K562 (cell line): ENCODE data around the gene PYGO2. TPM values are rescaled to one million over a fixed set of nuclear protein-coding genes. Genes with fewer than 3 reads are reported as not detected.

ENCODE experiments used
- BCOR ChIP-seq: fragments of 450-650 bp; IDR thresholded peaks from 2 replicates; pipeline ENCODE4 v1.6.1; 2016
- BRCA1 ChIP-seq, 2 experiments: fragments of 450-650 bp in 1 of 2; sonication (generic) in 1 of 2; formaldehyde crosslinking in 1 of 2; IDR thresholded peaks; 2 replicates each; pipeline versions ENCODE4 v1.5.0 to v1.6.1; 2017 to 2020; ENCODE audit warnings: mild to moderate bottlenecking in 1 of 2, missing genetic modification reagents in 1 of 2
- CREBBP ChIP-seq: IDR thresholded peaks from one replicate; pipeline ENCODE4 v1.6.1; 2012; ENCODE audit warnings: low read depth, mild to moderate bottlenecking, control low read depth, inconsistent platforms, low read length
- KAT8 ChIP-seq: fragments of 450-650 bp; IDR thresholded peaks from 2 replicates; pipeline ENCODE4 v1.6.1; 2016; ENCODE audit warnings: low read depth, mild to moderate bottlenecking
- TEAD2 ChIP-seq: fragments of 450-650 bp; IDR thresholded peaks from 2 replicates; pipeline ENCODE4 v1.6.1; 2016; ENCODE audit warnings: missing genetic modification characterization, control low read depth, missing compliant biosample characterization
- ZBTB40 ChIP-seq, 2 experiments: fragments of 450-650 bp in 1 of 2; sonication (generic) in 1 of 2; formaldehyde crosslinking in 1 of 2; IDR thresholded peaks; 2 replicates each; pipeline versions ENCODE4 v1.7.1 to v1.9.0; 2016 to 2022; ENCODE audit warnings: inconsistent platforms in 1 of 2, mild to moderate bottlenecking in 1 of 2, missing genetic modification reagents in 1 of 2
- ZKSCAN1 ChIP-seq: fragments of 150-350 bp; IDR thresholded peaks from 2 replicates; pipeline ENCODE4 v1.6.1; 2016; ENCODE audit warnings: low read depth, low read length
- polyA plus RNA-seq, 8 experiments: library from polyadenylated mRNA; depleted of rRNA in 4 of 8; stranded (reverse) in 5 of 8; unstranded in 3 of 8; fragments of >200 nt; fragmentation: Nextera tagmentation in 2 of 8; fragmentation: Illumina TruSeq in 1 of 8; extraction: Ambion mirVana in 2 of 8; extraction: Trizol in 1 of 8; gene quantifications; 2 replicates each; pipeline versions ENCODE4 v1.2.1 to v1.2.3, GENCODE V29; 2011 to 2014; ENCODE audit warnings: inconsistent platforms in 1 of 8, missing spikeins in 1 of 8
- total RNA-seq, 7 experiments: library from RNA; depleted of rRNA in 6 of 7; stranded (reverse); fragments of >200 nt in 6 of 7; fragmentation: Illumina TruSeq in 2 of 7; extraction: Trizol in 2 of 7; gene quantifications; 2 replicates each; pipeline versions ENCODE4 v1.2.1 to v1.2.3, GENCODE V29; 2011 to 2021; ENCODE audit warnings: low replicate concordance in 1 of 7
- TF ChIP-seq, protein P1 (sequence below), 2 experiments: IDR thresholded peaks in 1 of 2; conservative IDR thresholded peaks in 1 of 2; 2 replicates each; pipeline ENCODE4 v1.6.1; 2016; ENCODE audit warnings: low read depth in 2 of 2, mild to moderate bottlenecking in 1 of 2, missing compliant biosample characterization in 1 of 2, missing genetic modification characterization in 1 of 2, moderate library complexity in 1 of 2
- TF ChIP-seq, protein P2 (sequence below): fragments of 250-450 bp; sonication (Bioruptor Pico); IDR thresholded peaks from 2 replicates; pipeline ENCODE4 v1.5.1; 2021; ENCODE audit warnings: mild to moderate bottlenecking

Gene PYGO2
- total and polyA plus RNA-seq, 9 of the 15 experiments (the other 6 are each of a cell fraction or from before 2014, with no cell fraction given), result 8.3 to 36.2 (median 18.2) TPM

DNA sequence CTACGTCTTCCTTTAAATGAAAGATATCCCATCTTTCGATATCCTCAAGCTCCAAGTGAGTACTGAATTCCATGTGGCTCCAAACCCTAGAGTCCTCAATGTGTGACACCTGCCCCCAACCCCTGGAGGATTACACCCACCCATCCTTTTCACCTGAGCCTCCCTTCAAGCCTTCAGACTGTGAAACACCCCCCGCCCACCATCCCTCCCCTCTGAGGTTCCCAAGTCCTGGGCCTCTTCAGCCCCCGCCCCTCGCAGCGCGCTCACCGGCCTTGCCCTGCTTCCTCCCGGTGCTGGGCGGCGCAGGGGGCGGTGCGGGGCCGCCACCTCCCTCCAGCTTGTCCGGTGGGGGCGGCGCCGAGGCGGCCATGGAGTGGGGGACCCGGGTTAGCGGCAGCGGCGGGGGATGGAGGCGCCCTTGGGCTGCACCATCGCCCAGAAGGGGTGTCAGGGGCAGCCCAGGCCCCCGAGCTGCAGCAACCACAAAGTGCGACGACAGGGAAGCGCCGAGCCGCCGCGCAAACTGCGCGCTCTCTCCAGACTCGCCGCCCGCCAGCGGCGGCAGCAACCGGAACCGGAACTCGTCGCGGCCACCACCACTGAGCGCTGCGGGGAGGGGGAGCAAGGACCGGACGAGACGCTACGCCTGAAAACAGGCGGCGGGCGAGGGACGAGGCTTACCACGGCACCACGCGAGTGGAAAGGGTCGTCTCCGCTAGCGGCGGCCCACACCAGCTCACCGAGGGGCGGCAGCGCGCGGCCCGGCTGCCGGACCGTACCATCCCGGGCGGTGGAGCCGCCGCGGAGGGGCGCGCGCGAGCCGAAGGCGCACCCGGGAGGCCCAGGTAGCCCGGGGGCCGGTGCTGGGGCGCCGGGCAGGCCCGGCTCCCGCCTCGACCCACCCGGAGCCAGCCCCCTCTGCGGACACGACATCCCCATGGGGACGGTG is at the start of gene PYGO2 (continued):
- TF ChIP-seq ZBTB40 (IDR thresholded peaks at IDR 0.05) (peak; percentile 95), ZBTB40 (CRISPR knock-in tag; IDR thresholded peaks at IDR 0.05) (no peak), TEAD2 (no peak), KAT8 (no peak), ZKSCAN1 (no peak), BRCA1 (IDR thresholded peaks at IDR 0.05) (no peak), BRCA1 (CRISPR knock-in tag; IDR thresholded peaks at IDR 0.05) (no peak), BCOR (no peak), CREBBP (no peak)
- TF ChIP-seq, protein P1, sequence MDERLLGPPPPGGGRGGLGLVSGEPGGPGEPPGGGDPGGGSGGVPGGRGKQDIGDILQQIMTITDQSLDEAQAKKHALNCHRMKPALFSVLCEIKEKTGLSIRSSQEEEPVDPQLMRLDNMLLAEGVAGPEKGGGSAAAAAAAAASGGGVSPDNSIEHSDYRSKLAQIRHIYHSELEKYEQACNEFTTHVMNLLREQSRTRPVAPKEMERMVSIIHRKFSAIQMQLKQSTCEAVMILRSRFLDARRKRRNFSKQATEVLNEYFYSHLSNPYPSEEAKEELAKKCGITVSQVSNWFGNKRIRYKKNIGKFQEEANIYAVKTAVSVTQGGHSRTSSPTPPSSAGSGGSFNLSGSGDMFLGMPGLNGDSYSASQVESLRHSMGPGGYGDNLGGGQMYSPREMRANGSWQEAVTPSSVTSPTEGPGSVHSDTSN (CRISPR knock-in tag; IDR thresholded peaks at IDR 0.05; ENCODE audit: low read depth), result no peak
- TF ChIP-seq, protein P1 (tag; conservative IDR thresholded peaks at IDR 0.05; ENCODE audit: low read depth), result no peak
- TF ChIP-seq, protein P2, sequence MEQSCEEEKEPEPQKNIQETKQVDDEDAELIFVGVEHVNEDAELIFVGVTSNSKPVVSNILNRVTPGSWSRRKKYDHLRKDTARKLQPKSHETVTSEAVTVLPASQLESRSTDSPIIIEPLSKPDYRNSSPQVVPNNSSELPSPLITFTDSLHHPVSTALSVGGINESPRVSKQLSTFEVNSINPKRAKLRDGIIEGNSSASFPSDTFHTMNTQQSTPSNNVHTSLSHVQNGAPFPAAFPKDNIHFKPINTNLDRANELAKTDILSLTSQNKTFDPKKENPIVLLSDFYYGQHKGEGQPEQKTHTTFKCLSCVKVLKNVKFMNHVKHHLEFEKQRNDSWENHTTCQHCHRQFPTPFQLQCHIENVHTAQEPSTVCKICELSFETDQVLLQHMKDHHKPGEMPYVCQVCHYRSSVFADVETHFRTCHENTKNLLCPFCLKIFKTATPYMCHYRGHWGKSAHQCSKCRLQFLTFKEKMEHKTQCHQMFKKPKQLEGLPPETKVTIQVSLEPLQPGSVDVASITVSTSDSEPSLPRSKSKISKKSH, result 0 out of 2 replicates have a peak, but pooled peaks have one; percentile 50
